Left renal pelvis (tissue), 4 donors: ENCODE measurements around the gene CELA2B. TPM values are rescaled to one million over a fixed set of nuclear protein-coding genes. Genes with fewer than 3 reads are reported as not detected.
"Not testable (repeated sequence)": the region's sequence is repeated elsewhere in the genome, so short reads cannot be mapped to it uniquely, and the experiment has no call there.

ENCODE experiments used
- DNase-seq, 4 donors: peaks; one replicate each; pipeline ENCODE4 v3.0.0-alpha.2; 2013; ENCODE audit warnings: low read depth in 4 of 4, low spot score in 3 of 4
- polyA plus RNA-seq, 4 donors: library from polyadenylated mRNA; unstranded; fragments of 120-200 nt; gene quantifications; one replicate each; pipeline ENCODE4 v1.2.1, GENCODE V29; 2013; ENCODE audit not compliant: insufficient read length in 4 of 4

Gene CELA2B
- polyA plus RNA-seq = 1 to 10 TPM in 1 of 4 donors, under 1 TPM in 2, not detected in 1; 0.41 to 1.0 (median 0.79) TPM

DNA sequence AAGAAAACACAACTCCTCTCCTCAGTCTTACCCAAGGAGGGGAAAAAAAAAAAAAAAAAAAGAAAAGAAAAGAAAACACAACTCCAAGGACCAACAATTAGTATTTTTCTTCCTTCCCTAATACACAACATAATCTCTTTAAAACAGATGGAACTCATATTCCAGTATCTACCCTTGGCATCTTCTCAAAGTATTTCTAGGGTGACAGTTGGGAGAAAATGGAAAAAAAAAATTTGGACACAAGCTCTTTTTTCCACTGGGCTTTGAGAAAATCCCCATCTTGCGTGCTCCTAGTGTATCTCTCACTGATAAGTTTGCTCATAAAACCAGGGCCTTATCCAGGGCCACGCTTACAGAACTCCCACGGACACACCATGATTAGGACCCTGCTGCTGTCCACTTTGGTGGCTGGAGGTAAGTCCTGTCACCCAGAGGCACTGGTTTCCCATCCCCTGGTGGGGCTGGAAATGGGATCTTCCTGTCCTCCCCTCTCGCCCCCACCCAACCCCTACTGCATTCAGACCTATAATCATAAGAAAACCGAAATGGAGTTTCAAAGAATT, at the start of gene CELA2B:
Gene CELA2B (plus strand): TSS at position 353 of the 563 bp plus-strand sequence. CDS start 22 bp downstream, at position 375.
- DNase-seq = no peak

DNA sequence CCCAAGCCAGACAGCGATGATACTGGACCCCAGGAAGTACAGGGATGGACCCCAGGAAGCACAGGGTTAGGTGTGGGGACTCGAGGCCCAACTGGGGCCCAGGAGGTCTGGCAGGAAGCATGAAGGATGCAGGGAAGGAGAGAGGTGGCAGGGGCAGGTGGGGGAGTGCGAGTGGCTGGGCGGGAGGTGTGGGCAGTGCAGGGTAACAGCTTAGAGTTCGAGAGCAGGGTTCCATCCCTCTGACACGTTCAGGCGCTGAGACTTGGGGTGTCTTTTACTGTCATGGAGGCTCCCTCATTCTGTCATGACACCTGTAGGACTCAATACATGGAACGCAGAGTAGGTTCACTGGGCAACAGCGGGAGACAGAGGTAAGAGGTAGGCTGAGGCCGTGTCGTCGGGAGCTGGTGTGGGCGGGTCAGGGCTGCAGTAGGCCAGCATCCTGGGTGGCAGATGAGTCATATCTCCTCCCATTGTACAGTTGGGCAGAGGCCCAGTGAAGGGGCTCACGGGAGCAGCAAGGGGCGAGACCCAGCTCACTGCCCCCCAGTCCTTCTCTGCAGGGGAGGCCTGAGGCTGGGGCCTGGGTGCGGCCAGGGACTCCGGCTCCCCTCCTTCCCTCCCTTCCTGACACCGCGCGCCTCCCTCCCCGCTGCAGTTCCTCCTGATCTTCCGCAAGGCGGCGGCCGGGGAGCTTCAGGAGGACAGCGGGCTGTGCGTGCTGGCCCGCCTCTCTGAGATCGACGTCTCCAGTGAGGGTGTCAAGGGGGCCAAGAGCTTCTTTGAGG, 49.2 kb upstream of the CELA2B start:
- no peak for DNase-seq

DNA sequence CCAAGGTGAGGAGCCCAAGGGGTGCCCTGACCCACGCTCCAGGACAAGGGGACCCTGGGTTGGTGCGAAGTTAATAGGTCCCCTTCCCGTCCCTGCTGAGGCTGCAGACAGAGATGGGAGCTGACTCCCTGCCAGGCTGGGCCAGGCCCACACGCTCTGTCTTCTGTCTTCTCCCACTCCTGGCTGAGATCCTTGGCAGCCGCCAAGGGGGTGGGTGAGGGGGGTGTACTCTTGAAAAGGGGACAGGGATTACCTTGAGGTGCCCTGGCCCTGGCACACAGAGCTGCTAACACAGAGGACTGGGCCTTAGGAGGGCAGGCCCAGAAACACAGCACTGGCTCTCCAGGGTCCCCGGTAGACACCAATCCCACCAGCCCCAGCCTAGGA, 48.6 kb upstream of the CELA2B start:
- DNase-seq = no peak

DNA sequence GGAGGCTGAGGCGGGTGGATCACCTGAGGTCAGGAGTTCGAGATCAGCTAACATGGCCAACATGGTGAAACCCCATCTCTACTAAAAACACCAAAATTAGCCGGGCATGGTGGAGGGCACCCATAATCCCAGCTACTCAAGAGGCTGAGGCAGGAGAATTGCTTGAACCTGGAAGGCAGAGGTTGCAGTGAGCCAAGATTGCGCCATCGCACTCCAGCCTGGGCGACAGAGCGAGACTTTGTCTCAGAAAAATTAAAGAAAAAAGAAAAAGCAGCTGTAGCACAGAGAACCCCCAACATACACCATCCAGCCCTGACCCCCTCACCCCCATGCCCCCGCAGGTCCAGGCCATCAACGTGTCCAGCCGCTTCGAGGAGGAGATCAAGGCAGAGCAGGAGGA, 47.7 kb upstream of the CELA2B start:
- DNase-seq = not testable (repeated sequence)

DNA sequence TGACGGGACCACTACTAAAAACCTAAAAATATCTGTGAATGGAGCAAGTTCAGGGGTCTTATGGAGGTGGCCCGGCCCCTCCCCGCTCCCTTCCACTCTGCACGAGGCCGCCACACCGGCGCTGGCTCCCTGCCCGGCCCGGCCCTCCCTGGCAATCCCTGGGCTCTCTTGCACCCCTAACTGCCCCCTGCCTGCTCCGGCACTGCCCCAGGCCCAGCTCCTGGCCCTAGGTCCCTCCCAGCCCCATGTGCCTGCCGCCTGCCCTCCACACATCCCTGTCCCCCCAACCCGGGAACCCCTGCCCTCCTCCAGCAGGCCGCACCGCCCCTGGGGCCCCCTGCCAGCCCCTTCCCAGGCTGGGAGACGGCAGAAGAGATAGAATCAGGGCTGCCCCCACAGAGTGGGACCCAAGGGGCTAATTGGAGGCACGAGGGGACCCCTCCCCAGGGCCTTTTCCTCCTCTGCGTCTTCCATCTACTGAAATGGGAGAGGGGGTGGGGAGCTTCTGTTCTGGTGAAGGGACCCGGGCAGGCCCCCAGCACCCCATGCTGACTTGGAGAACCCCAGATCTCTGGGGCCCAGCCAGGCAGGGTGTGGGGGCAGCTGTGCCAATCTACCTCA, 47.0 kb upstream of the CELA2B start:
- DNase-seq = no peak

DNA sequence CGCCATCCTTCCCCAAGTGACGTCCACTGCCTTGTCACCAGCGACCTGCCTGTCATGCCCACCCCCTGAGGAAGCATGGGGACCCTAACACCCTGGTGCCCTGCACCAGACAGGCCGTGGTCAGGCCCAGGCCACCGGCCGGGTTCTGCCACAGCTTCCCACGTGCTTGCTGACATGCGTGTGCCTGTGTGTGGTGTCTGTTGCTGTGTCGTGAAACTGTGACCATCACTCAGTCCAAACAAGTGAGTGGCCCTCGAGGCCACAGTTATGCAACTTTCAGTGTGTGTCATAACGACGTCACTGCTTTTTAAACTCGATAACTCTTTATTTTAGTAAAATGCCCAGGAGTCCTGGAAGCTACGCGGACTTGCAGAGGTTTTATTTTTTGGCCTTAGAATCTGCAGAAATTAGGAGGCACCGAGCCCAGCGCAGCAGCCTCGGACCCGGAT, 46.2 kb upstream of the CELA2B start:
- DNase-seq = no peak

DNA sequence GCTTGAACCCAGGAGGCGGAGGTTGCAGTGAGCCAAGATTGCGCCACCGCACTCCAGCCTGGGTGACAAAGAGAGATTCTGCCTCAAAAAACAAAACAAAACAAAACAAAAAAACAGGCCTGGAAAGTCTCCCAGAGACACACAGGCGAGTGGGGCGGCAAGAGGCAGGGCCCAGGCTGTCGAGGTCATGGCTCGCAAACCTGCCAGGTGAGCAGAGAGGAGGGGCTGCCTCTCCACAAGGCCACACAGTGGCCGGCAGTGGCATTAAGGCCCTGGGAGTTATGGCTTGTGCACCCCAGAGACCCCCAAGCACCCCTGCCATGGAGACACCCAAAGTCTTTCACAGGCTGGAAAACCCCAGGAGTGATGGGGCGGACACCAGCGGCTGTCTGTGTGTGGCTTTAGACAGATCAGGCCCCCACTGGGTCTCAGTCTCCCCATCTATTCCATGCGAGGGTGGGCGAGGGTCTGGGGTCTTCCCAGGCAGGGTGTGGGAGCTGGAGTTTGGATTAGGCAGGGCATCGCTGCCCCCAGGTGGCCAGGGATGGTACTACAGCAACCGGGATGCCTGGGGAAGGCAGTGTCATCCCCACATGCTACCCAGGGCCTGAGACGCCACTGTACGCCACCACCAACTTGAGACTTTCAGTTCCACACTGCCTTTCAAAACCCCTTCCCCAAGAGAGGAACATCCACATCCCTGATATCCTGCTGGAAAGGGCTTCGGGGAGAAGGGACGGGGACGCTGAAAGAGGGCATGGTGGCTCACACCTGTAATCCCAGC, 44.9 kb upstream of the CELA2B start:
- DNase-seq = no peak

DNA sequence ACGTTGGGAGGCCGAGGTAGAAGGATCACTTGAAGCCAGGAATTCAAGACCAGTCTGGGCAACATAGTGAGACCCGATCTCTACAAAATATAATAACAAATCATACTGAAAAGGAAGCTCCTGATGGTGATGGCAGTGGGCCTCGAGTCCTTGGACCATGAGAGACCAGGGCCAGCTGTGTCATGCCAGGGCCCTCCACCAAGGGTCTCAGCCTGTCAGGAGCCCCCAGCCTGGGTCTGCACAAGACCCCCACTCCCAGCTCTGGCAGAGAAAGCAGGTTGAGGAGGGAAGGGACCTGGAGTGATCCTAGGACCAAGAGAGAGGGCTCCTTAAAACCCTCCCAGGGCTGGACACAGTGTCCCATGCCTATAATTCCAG, 44.3 kb upstream of the CELA2B start:
- no peak for DNase-seq

DNA sequence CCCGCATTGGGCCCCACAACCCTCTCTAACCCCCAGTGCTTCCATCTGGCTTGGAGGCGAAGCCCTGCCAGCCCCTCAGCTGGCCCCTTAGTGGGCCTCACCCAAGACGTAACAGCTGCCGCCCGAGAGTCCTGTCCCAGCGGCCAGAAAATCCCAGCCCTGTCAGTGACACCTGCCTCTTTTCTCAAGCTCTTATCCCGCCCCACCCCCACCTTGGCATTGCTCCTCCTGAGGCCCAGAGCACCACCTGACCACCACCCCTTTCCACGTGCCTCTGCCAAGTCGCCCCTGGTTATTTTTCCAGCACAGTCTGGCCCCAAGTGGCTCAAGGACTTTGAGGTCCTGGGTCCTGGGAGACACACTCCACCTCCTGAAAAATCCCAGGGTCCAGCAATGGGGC, 43.6 kb upstream of the CELA2B start:
- no peak for DNase-seq

DNA sequence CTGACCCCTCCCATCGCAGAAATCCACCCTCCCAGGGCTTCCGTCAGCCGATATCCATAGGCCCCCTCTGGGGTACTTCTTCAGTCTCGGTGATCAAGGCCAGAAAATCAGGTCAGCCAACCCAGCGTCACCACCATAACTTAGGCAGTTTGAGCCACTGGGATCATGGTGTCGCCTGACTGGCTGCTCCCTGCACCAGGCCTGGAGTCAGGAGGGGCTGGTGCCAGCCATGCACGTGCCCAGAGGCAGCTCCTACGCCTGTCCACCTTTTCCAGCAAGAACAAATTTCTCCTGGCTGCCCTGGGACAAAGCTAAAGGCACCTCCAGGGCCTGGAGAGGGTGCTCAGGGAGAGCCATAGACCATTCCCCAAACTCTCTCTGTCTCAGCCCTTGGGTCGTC, 42.4 kb upstream of the CELA2B start:
- DNase-seq = no peak

DNA sequence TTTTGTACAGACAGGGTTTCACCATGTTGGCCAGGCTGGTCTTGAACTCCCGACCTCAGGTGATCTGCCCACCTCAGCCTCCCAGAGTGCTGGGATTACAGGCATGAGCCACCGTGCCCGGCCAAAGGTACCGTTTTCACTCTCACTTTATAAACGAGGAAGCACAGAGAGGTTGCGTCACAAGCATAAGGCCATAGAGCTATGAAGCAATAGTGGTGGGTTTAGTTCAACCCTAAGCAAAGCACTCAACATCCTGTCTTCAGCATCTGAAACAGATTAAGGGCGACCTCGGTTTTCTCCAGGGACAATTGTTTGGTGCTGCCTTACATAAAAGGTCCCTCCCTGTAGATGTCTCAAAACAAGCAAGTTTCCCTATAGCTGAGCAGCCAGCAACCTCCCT, 41.2 kb upstream of the CELA2B start:
- not testable (repeated sequence) for DNase-seq

DNA sequence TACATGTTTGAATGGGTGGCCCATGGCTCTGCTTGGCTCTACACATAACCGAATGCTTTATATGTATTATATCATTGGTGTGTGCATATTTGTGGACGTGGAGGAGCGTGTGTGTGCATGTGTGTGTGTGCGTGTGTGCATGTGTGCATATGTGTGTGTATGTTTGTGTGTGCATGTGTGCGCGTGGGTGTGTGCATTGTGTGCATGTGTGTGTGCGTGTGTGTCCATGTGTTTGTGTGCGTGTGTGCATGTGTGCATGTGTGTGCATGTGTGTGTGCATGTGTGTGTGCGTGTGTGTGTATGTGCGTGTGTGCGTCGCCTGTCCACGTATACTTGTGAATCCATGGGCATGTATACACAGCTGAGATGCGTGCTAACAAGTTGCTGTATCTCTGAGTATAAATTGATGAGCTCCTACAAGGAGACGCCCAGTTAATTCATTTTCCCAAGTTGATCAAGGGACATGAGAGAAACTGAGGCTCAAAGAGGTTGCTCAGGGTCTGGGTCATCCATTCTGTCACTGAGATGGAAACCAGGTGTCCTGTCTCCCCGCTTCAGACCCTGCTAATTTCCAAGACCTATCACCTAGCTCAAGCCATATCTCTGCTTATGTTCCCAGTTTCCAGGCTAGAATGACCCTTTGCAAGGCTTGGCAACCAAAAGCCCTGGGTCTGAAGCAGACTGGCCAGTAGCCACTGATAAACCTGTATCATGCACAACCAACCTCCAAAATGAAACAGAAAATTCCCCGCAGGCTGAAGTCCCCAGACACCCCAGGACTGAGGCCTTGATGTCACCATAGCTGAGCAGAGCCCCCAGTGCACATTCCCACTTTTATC, 40.4 kb upstream of the CELA2B start:
- DNase-seq = no peak

DNA sequence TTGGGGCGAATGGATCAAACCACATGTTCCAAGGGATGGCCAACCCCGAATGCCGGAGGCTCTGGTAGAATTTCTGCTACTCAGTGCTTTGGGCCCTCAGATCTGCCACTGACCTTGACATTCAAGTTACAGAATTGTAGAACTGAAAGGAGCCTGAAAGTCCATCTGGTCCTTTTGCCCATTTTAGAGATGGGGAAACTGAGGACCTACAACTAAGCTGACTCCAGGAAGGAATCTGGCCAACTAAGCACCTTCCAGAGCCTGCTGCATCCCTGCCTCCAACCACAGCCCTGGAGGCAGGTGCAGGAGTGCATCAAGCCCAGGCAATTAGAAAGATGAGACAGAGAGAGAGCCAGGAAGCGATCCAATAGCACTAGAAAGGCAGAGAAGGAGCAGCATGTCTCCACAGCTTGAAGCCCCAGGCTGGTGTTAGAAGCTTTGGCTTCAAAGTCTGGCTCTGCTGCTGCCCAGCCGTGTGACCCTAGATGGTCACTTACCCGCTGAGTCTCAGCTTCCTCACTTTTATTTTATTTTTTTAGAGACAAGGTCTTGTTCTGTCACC, 38.9 kb upstream of the CELA2B start:
- no peak for DNase-seq

DNA sequence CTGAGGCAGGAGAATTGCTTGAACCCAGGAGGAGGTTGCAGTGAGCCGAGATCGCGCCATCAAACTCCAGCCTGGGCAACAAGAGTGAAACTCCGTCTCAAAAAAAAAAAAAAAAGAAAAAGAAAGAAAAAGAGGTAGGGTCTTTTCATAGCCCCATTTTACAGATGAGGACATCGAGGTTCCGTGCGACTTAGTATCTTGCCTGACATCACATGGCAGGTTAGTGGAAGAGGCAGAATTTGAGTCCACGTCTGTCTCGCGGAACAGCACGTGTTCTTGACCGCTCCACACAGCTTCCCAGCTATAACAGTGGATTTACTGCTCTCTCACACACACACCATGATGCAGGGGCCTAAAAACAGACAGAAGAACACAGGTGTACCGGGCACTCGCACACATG, 36.6 kb upstream of the CELA2B start:
- no peak for DNase-seq

DNA sequence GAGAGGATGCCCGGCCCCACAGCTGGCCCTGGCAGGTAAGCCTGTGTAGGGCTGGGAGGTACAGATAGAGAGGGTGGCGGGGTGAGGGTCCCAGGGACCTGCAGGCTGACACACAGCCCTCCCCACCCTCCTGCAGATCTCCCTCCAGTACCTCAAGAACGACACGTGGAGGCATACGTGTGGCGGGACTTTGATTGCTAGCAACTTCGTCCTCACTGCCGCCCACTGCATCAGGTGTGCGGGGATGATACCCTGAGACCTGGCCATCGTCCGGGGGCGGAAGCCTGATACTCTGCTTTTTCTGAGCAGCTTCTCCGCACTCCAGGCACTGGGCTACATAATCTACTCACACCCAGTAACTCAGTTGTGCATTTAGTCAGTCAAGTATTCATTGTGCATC, 35.5 kb upstream of the CELA2B start:
- no peak for DNase-seq

DNA sequence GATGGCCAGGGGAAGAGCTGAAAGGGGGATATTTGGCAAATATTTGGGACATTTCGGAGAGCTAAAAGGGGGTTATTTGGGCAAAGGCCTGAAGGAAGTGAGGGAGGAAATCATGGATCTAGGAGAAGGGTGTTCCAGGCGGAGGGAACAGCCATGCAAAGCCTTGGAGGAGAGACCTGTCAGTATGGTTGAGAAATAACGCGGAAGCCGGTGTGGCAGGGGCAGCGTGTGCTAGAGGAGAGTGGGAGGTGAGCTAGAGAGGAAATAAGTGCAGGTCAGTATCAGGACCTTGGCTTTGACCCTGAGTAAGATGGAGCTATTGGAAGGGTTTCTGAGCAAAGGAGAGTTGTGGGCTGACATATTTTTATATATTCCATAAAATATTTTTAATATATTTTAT, 34.7 kb upstream of the CELA2B start:
- DNase-seq = no peak

DNA sequence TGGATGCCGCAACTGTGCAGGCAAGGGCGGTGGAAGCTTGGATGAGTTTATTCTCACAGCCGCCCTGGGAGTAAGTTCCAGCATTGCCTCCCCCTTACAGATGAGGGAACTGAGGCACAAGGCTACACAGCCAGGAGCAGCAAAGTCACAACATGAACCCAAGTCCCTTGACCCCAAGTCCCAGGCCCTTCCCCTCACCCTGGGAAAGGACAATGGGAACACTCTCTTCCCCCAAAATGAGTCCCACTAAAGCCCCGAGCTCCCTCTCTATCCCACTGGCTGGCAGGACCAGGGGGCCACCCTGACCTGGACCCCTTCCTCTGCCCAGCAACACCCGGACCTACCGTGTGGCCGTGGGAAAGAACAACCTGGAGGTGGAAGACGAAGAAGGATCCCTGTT, 33.8 kb upstream of the CELA2B start:
- no peak for DNase-seq

DNA sequence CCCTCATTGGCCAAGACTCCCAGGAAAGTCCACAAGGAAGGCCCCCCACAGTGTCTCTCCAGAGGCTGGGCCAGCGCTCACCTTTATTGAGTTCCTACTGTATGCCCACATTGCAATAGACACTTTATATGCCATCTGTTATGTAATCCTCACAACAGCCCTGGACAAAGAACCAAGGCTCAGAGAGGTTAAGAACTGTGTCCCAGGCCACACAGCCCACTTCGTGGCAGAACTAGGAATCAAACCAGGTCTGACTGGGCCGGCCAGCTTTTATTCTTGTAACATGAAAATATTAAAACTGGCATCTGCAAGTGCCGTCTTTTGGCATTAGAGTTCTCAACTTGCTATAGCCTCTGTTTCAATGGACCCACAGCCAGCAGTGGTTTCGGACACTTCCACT, 33.1 kb upstream of the CELA2B start:
- no peak for DNase-seq

DNA sequence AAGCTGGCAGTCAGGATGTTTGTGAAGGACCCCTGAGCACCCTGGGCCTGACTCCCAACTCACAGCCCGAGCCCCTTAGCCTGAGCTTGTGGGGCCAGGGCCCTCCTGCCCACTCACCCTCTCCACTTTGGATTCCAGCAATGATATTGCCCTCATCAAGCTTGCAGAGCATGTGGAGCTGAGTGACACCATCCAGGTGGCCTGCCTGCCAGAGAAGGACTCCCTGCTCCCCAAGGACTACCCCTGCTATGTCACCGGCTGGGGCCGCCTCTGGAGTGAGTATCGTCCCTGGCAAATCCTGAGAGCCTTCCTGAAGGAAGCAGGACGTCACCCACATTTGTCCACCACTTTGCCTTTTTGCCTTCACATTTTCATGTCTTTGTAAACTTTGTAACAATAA, 32.6 kb upstream of the CELA2B start:
- DNase-seq = no peak
